ENCODE measurements around the gene CCAR1.

The CCAR1 gene

GRCh38 chr10:68781613-68782574 is 60.9 kb downstream of the CCAR1 start:
- TF ChIP-seq CTCF (IDR thresholded peaks at IDR 0.05), result no peak
- no peaks in the 10 kb centered on the region for H3K9me3 ChIP-seq
- H3K4me3 ChIP-seq (ENCODE audit: low read depth in 1 of 2, low read length in 1 of 2), result no peak overlapping the region
- H3K4me1 ChIP-seq (ENCODE audit: control insufficient read depth in 1 of 2, insufficient read depth in 1 of 2, low read depth in 1 of 2, low read length in 1 of 2), result no peaks in the 10 kb centered on the region
- H3K27ac ChIP-seq, result no peak overlapping the region
- H3K27me3 ChIP-seq, result no peaks in the 10 kb centered on the region
- H3K36me3 ChIP-seq, result peaks cover 76% of the 10 kb centered on the region

GRCh38 chr10:68784476-68784875 is 63.4 kb downstream of the CCAR1 start:
- Histone ChIP-seq H3K27ac (no peak overlapping the region), H3K9me3 (no peaks in the 10 kb centered on the region), H3K4me3 (ENCODE audit: low read depth in 1 of 2, low read length in 1 of 2) (no peak overlapping the region), H3K4me1 (ENCODE audit: control insufficient read depth in 1 of 2, insufficient read depth in 1 of 2, low read depth in 1 of 2, low read length in 1 of 2) (no peaks in the 10 kb centered on the region), H3K36me3 (peaks cover 81% of the 10 kb centered on the region), H3K27me3 (no peaks in the 10 kb centered on the region)
- no peak for TF ChIP-seq CTCF (IDR thresholded peaks at IDR 0.05)

- Histone ChIP-seq H3K27ac (no peak overlapping the region), H3K36me3 (peaks cover 91% of the 10 kb centered on the region), H3K9me3 (no peaks in the 10 kb centered on the region), H3K4me1 (ENCODE audit: control insufficient read depth in 1 of 2, insufficient read depth in 1 of 2, low read depth in 1 of 2, low read length in 1 of 2) (no peaks in the 10 kb centered on the region), H3K4me3 (ENCODE audit: low read depth in 1 of 2, low read length in 1 of 2) (no peak overlapping the region), H3K27me3 (no peaks in the 10 kb centered on the region)
- TF ChIP-seq CTCF (IDR thresholded peaks at IDR 0.05), result no peak
Measured at GRCh38 chr10:68787813-68788212, 66.8 kb downstream of the CCAR1 start.

GRCh38 chr10:68790476-68790875 is 69.4 kb downstream of the CCAR1 start:
- H3K27me3 ChIP-seq, result no peaks in the 10 kb centered on the region
- H3K36me3 ChIP-seq, result peaks cover 91% of the 10 kb centered on the region
- H3K9me3 ChIP-seq, result no peaks in the 10 kb centered on the region
- no peak overlapping the region for H3K4me3 ChIP-seq (ENCODE audit: low read depth in 1 of 2, low read length in 1 of 2)
- H3K27ac ChIP-seq, result no peak overlapping the region
- H3K4me1 ChIP-seq (ENCODE audit: control insufficient read depth in 1 of 2, insufficient read depth in 1 of 2, low read depth in 1 of 2, low read length in 1 of 2), result no peaks in the 10 kb centered on the region
- TF ChIP-seq CTCF (IDR thresholded peaks at IDR 0.05), result no peak

GRCh38 chr10:68792115-68792514 is 71.1 kb downstream of the CCAR1 start:
- no peak for TF ChIP-seq CTCF (IDR thresholded peaks at IDR 0.05)
- no peak overlapping the region for H3K4me3 ChIP-seq (ENCODE audit: low read depth in 1 of 2, low read length in 1 of 2)
- H3K27me3 ChIP-seq, result no peaks in the 10 kb centered on the region
- no peaks in the 10 kb centered on the region for H3K9me3 ChIP-seq
- H3K36me3 ChIP-seq, result peaks cover 78% of the 10 kb centered on the region
- no peaks in the 10 kb centered on the region for H3K4me1 ChIP-seq (ENCODE audit: control insufficient read depth in 1 of 2, insufficient read depth in 1 of 2, low read depth in 1 of 2, low read length in 1 of 2)
- no peak overlapping the region for H3K27ac ChIP-seq
